SIG-M5 treated with dmso at 0.1 percent for 504 hours (cell line): ENCODE data around the gene SYMPK.
A peak's percentile ranks its signal among the peaks of the same experiment; 100 is the strongest.
"Not testable (repeated sequence)": the region's sequence is repeated elsewhere in the genome, so short reads cannot be mapped to it uniquely, and the experiment has no call there.

Experiments used
- DNase-seq: peaks from one replicate; lab custom pipeline; 2025; ENCODE audit not compliant: unreplicated experiment; lab: John Stamatoyannopoulos, UW

The SYMPK gene

DNA sequence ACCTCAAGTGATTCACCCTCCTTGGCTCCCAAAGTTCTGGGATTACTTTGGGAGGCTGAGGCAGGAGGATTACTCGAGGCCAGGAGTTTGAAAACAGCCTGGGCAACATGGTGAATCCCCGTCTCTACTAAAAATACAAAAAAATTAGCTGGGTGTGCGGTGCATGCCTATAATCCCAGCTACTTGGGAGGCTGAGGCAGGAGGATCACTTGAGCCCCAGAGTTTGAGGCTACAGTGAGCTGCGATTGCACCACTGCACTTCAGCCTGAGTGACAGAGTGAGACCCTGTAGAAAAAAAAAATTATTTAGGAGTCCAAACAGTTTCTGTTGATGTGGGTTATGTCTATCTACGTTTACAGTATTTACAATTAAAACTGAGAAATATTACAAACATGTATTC, 7.9 kb upstream of the SYMPK start:
- no peak for DNase-seq

DNA sequence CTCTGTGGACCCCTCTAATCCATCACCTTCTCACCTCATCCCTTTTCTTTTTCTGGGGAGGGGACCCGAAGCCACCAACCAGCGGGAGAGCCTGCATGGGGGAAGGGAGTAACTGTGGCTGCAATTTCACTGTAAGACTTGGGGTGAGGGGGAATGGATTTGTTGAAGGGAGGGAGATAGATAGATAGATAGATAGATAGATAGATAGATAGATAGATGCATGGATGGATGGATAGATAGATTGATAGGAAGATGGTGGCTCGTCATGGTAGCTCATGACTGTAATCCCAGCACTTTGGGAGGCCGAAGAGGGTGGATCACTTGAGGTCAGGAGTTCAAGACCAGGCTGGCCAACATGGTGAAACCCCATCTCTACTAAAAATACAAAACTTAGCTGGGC, 4.3 kb upstream of the SYMPK start:
- not testable (repeated sequence) for DNase-seq

DNA sequence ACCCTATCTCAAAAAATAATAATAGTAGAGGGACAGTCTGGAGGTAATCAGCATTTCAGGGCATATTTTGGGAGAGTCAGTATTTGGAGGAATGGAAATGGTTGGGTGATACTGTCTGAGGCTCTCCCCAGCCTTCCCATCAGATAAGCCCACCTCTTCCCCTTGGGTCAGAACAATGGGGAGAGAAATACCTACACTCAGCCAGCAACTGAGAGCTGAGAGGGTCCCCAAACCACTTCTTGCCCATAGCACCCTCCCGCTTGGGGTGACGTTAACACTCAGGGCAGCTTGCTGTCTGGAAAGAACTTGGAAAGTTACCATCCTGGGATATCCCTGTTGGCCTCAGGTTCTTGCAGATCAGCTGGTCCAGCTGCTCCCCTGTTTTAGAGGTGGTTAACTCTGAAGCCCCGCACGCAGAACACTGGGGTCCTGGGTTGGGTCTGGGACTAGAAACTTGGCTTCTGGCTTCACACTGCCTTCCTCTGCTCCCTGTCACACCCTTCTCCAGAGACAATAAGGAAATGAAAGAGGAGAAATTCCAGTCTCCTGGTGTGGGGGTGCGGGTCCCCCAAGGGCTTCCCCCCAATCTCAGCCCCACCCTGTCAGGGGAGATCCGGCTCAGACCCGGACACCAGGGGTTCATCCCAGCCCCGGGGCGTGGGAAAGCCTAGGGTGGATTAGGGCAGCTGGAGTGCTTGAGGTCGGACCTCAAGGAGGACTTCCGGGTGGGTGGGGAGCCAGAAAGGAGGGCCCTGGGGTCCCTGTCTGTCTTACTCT, 3.6 kb upstream of the SYMPK start:
- DNase-seq = no peak

GRCh38 chr19:45865269-45865948, 2.5 kb upstream of the SYMPK start:
- DNase-seq = no peak

DNA sequence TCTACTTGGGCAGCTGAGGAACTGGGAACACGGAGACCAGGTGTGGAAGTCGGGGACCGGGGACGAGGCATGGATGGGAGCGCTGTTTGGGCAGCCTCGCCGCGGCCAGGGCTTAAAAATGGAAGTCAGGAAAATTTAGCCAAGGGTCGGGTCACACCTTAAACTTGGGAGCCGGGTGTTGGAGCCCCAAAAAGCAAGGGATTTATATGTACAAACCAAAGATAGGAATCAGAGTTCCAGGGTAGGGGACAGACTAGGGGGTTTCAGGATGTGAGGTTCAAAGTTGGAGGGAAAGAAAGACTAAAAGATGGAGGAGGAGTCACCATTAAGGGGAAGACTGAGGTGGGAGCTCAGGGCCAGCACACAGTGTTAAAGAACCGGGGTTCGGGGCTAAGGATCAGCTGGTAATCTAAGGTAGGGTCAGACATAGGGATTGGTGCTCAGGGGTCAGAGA, 1.7 kb upstream of the SYMPK start:
- DNase-seq = no peak

DNA sequence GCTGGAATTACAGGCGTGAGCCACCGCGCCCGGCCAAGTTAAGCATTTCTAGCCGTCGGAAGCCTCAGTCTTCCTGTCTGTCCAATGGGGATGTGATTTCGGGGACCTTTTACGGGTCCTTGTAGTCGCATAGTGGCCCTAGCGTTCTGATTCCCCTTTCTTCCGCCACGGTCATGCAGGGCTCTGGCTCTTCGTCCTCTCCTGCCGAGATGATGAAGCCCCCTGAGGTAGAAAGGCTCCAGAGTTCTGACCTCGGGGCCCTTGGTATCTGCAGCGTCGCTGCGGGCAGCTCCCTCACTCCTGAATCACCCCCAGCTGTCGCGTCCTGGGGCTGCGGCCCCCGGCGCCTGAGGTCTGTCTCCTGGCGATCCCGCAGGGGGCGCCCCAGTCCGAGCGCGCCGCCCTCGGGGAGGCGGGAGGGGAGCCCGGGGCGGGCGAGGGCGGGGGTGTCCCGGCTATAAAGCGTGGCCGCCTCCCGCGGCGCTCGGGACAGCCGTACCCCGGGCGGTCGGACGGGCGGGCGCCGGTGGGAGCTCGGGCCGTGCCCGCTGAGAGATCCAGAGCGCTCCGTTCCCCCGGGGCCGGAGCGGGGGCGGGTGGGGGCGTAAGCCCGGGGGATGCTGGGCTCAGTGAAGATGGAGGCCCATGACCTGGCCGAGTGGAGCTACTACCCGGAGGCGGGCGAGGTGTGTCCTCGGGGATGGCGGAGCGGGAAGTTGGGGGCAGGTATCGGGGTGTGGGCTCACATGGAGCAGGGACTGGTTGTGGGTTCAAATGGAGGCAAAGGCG, 1.1 kb upstream of the SYMPK start, which contains the start of gene FOXA3:
FOXA3 (plus strand) TSS at position 487 of the 789 bp plus-strand sequence; CDS start at position 618, 131 bp downstream.
- peak; percentile 34 for DNase-seq

- DNase-seq = no peak
Observed at GRCh38 chr19:45863335-45863839, 440 bp upstream of the SYMPK start.

DNA sequence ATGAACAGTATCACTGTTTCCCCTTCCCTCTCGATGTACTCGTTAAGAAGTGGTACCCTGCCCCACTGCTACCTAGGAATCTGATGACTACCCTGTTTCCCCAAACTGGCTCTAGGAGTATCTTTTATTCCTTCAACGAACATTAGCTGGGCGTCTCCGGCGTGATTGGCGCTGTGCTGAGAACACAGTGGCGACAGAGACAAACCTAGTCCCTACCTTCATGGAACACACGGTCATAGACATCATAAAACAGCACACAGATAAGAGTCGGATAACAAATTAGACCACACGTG, 730 bp downstream of the SYMPK start:
- no peak for DNase-seq

DNA sequence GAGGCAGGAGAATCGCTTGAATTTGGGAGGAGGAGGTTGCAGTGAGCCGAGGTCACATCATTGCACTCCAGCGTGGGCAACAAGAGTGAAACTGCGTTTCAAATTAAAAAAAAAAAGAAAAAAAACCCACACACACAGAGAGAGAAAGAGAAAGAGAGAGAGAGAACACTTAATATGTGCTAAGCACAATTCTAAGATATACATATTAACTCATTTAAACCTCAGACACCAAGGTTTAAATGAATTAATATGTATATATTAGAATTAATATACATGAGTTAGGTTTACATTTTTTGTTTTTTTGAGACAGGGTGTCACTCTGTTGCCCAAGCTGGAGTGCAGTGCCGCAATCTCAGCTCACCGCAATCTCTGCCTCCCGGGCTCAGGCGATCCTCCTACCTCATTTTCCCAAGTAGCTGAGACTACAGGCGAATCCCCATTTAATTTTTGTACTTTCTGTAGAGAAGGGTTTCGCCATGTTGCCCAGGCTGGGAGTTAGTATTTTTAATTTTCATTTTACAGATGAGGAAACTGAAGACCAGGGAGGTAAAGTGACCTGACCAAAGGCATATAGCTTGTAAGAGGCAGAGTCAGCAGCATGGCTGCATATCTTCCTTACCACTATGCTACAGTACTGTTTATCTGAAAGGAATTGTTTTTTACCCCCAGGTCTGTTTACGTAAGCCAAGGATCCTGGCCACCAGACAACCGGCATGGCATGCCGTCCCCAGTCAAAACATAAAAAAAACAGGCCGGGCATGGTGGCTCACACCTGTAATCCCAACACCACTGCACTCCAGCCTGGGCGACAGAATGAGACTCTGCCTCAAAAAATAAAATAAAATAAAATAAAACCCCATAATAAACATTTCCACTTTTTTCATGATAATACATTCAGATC, 2.3 kb downstream of the SYMPK start:
- DNase-seq = no peak

DNA sequence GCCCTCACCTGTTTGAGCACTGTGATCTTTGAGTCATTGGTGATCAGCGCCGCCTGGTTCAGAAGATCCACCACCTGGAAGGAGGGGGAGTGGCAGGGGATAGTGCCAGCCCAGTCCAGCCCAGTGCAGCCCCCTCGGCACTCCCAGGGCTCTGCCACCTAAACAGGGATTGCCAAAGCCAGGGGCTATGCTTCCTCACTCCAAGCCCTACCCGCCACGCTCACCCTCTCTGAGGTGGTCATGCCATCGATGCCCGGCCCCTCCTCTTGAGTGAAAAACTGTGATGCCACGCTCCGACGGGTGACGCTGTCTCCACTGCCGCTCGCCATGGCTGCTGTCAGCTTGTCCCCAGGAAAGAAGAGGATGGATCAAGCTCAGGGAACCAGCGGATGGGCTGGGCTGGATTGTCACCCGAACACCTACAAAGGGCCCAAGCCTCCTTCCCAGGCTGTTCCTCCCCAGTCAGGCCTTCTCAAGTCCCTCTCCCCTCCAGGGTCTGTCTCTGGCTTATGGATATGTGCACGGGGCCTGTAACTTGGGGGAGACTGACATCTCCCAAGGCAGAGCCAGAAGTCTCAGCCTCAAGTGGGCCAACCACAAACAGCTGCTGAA, 8.7 kb downstream of the SYMPK start:
- DNase-seq = no peak

- no peak for DNase-seq
Observed at GRCh38 chr19:45852983-45853382, 10.0 kb downstream of the SYMPK start.

- DNase-seq = no peak
Observed at GRCh38 chr19:45852145-45852750, 10.7 kb downstream of the SYMPK start.

- DNase-seq = no peak
Observed at GRCh38 chr19:45848922-45849321, 14.0 kb downstream of the SYMPK start.

DNA sequence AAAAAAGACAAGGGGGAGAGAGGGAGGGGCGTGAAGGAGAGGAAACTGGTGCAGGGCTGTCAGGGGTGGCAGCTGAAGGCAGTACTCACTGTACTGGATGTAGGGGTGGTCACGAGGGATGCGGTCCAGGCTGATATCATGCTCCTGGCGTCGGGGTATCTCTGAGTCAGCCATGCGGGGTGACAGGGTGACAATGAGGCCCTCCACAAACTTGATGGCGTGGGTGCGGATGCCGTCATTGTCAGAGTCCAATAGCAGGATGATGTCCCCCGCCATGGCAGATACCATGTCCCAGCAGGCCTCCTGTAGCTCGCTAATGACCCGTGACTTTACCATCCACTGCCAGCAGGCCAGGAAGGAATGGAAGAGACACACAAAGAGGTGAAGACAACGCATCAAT, 15.3 kb downstream of the SYMPK start:
- DNase-seq = no peak

GRCh38 chr19:45842198-45842597, 20.7 kb downstream of the SYMPK start:
- no peak for DNase-seq

DNA sequence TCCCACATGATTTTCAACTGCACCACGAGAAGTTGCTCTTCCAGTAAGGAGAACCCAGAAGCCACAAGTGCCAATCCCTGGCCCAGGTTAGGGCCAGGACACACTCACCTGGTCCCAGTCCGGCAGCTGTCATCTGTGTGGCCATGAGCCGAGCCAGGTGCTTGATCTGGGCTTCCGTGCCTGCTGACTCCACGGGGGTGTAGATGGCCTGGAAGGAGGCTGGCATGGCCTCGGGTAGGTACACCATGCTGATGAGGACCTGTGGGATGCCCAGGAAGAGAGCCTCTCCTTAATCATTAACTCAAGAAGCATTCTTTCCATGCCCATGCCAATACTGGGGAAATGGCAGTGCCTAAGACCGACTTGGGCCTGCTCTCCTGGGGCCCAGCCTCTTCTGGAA, 28.0 kb downstream of the SYMPK start:
- no peak for DNase-seq

DNA sequence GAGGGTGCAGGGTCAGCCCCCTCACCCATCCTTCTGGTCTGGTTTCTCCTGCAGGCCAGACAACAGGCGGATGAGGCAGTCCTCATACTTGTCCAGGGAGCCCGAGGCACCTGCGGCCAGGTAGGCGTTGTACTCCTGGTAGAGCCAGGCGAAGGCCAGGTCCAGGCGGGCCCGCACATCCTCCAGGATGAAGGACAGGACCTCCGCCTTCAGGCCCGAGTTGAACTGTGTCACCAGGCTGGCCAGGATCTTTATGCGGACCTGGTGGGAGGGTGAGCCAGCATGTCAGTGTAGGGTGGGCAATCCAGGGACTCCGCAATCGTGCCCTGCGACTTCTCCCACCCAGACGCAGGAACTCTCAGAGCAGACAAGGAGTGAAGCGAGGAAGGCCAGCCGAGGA, 34.0 kb downstream of the SYMPK start:
- no peak for DNase-seq

DNA sequence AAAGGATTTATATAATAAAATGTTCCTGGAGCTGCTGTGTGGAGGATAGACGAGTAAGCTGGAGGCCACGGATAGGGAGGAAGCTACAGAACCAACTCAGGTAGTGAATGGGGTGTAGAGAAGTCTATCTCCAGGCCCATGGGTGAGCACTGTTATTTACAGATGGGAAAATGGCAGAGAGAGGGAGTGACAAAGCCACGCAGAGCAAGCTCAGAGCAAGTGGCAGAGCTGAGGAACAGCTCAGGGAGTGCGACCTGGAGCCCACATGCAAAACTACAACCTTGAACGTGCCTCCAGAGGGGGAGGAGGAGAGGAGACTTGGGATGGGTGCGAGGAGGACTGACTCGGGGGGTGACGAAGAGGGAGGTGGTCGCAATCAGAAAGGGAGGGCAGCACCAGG, 34.4 kb downstream of the SYMPK start:
- no peak for DNase-seq

DNA sequence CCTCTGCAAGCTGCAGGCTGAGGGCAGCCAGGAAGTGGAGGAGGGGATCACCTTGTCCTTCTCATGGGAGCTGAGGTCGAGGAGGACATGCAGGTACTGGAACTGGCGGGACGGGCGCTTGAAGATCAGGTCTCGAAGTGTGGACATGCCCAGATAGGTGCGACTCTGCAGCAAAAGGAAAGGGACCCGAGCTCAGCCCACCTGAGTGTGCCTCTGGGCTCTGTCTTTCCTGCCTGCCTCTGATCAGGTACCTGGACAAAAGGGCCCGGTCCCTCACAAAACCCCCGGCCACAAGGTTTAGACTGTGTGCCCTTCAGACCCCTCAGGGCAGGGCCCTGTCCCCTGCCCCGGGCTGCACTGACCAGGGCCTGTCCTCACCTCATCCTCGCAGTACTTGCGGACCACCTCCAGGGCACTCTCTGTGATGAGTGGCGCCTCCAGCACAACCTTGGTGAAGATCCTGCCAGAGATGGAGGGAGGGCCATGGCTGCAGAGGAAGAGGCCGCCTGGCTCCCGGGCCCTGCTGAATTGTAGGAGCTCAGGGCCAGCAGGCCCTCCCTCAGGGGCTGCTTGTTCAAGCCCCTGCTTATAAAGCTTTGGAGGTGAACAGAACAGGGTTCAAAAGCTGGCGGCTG, 35.4 kb downstream of the SYMPK start:
- no peak for DNase-seq
